ENCODE data around the gene CCDC50.

CCDC50 gene

DNA sequence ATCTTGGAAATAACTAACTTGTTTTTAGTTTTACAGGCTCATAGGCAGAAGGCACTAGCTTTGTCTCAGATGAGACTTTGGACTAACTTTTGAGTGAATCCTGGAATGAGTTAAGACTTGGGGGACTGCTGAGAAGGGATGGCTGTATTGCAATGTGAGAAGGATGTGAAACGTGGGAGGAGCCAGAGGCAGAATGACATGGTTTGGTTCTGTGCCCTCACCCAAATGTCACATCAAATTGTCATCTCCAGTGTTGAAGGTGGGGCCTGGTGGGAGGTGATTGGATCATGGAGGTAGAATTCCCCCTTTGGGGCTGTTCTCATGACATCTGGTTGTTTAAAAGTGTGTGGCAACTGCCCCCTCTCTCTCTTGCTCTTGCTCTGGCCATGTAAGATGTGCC is 28.8 kb upstream of the CCDC50 start:
- no peak overlapping the region for H3K4me3 ChIP-seq (ENCODE audit: low read length)
- 88% methylated on average over 1 of the region's 1 CpG for WGBS
- H3K9ac ChIP-seq (ENCODE audit: low read depth, low read length) = no peak overlapping the region
- peaks cover 6% of the 10 kb centered on the region; the same call in 1 of the 2 replicates for H3K4me1 ChIP-seq (ENCODE audit: insufficient read depth, low read length)
- no peaks in the 10 kb centered on the region for H3K36me3 ChIP-seq (ENCODE audit: insufficient read depth, low read length)
- H3K27ac ChIP-seq (ENCODE audit: low read depth, low read length) = no peak overlapping the region
- H3K27me3 ChIP-seq (ENCODE audit: insufficient read depth, low read length) = no peaks in the 10 kb centered on the region
- H3K9me3 ChIP-seq (ENCODE audit: insufficient read depth, low read depth, low read length) = no peaks in the 10 kb centered on the region

DNA sequence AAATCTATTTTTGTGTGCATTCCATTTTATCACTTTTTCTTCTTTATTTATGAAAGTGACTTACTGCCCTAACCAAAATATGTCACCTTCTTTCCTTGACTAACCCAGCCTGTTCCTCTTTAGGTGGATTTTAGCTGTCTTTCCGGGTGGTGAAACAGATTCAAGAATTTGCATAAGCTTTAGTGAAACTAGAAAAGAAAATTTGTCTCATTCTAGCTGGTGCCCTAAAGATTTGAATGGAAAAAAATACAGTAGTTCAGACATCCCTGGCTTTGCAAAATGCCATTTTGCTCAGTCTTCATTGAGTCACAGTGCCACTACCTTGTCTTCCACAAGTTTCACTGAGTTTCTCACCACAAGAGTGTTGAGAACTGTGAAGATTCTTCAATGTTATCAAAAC is 28.2 kb upstream of the CCDC50 start:
- 96% methylated on average over 1 of the region's 1 CpG for WGBS
- Histone ChIP-seq H3K27ac (ENCODE audit: low read depth, low read length) (no peak overlapping the region), H3K9me3 (ENCODE audit: insufficient read depth, low read depth, low read length) (no peaks in the 10 kb centered on the region), H3K4me3 (ENCODE audit: low read length) (no peak overlapping the region), H3K9ac (ENCODE audit: low read depth, low read length) (no peak overlapping the region), H3K36me3 (ENCODE audit: insufficient read depth, low read length) (no peaks in the 10 kb centered on the region), H3K4me1 (ENCODE audit: insufficient read depth, low read length) (peaks cover 6% of the 10 kb centered on the region; the same call in 1 of the 2 replicates), H3K27me3 (ENCODE audit: insufficient read depth, low read length) (no peaks in the 10 kb centered on the region)

DNA sequence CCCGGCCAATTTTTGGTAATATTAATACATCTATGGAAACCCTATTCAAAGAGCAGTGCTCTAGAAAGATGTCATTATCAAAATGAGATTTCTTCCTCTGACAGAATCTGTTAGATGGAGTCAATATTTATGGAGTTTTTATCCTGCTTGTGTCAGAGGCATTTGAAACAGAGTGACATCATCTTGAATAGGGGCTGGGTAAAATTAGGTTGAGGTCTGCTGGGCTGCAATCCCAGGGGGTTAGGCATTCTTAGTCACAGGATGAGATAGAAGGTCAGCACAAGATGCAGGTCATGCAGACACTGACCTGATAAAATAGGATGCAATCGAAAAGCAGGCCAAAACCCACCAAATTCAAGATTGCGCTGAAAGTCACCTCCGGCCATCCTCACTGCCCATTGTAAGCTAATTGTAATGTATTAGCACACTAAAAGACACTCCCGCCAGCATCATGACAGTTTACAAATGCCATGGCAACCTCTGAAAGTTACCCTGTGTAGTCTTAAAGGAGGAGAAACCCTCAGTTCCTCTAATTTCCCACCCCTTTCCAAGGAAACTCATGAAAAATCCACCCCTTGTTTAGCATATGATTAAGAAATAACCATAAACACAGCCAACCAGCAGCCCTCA is 27.3 kb upstream of the CCDC50 start:
- WGBS = 33% methylated on average over 4 of the region's 5 CpGs
- H3K4me1 ChIP-seq (ENCODE audit: insufficient read depth, low read length) = peaks cover 6% of the 10 kb centered on the region; the same call in 1 of the 2 replicates
- no peaks in the 10 kb centered on the region for H3K9me3 ChIP-seq (ENCODE audit: insufficient read depth, low read depth, low read length)
- H3K27ac ChIP-seq (ENCODE audit: low read depth, low read length) = no peak overlapping the region
- H3K36me3 ChIP-seq (ENCODE audit: insufficient read depth, low read length) = no peaks in the 10 kb centered on the region
- no peak overlapping the region for H3K9ac ChIP-seq (ENCODE audit: low read depth, low read length)
- no peaks in the 10 kb centered on the region for H3K27me3 ChIP-seq (ENCODE audit: insufficient read depth, low read length)
- H3K4me3 ChIP-seq (ENCODE audit: low read length) = no peak overlapping the region

DNA sequence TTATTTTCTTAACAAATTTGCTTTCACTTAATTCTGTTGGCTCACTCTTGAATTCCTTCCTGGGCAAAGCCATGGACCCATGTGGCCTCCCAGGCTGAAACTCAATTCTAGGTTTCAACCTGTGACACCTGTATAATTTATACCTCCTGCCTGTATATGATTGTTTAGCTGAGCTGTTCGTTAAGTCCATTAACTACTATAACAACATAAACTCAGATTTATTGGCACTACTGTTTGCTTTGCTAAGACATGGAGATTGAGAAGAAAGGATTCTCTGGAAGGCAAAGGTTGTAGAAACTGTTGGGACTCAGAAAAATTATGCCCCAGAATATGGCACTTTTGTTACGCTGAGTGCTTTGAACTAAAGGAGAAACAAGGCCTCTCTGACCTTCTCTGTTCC is 26.7 kb upstream of the CCDC50 start:
- 100% methylated on average over 1 of the region's 2 CpGs for WGBS
- Histone ChIP-seq H3K36me3 (ENCODE audit: insufficient read depth, low read length) (no peaks in the 10 kb centered on the region), H3K9me3 (ENCODE audit: insufficient read depth, low read depth, low read length) (no peaks in the 10 kb centered on the region), H3K27ac (ENCODE audit: low read depth, low read length) (no peak overlapping the region), H3K9ac (ENCODE audit: low read depth, low read length) (no peak overlapping the region), H3K27me3 (ENCODE audit: insufficient read depth, low read length) (no peaks in the 10 kb centered on the region), H3K4me3 (ENCODE audit: low read length) (no peak overlapping the region), H3K4me1 (ENCODE audit: insufficient read depth, low read length) (peaks cover 6% of the 10 kb centered on the region; the same call in 1 of the 2 replicates)

DNA sequence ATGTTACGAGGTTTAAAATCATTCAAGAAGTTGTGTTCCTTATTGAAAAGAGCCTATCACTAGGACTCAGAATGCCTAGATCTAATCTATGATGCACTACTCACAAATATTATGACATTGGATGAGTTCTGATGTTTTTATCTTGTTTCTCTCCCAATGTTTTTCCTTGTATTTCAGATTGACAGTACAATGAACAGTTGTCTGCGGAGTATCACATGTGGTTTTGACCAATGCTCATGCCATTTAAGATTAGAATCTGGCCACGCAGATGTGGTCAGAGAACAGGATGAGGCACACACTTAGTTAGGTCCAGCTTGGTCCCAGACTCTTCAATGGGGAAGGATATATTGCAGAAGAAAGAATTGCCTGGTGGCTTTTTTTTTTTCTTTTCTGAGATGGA is 25.6 kb upstream of the CCDC50 start:
- 96% methylated on average over 3 of the region's 3 CpGs for WGBS
- no peaks in the 10 kb centered on the region for H3K36me3 ChIP-seq (ENCODE audit: insufficient read depth, low read length)
- H3K9me3 ChIP-seq (ENCODE audit: insufficient read depth, low read depth, low read length) = no peaks in the 10 kb centered on the region
- no peak overlapping the region for H3K27ac ChIP-seq (ENCODE audit: low read depth, low read length)
- peaks cover 6% of the 10 kb centered on the region; the same call in 1 of the 2 replicates for H3K4me1 ChIP-seq (ENCODE audit: insufficient read depth, low read length)
- H3K4me3 ChIP-seq (ENCODE audit: low read length) = no peak overlapping the region
- H3K27me3 ChIP-seq (ENCODE audit: insufficient read depth, low read length) = no peaks in the 10 kb centered on the region
- no peak overlapping the region for H3K9ac ChIP-seq (ENCODE audit: low read depth, low read length)

DNA sequence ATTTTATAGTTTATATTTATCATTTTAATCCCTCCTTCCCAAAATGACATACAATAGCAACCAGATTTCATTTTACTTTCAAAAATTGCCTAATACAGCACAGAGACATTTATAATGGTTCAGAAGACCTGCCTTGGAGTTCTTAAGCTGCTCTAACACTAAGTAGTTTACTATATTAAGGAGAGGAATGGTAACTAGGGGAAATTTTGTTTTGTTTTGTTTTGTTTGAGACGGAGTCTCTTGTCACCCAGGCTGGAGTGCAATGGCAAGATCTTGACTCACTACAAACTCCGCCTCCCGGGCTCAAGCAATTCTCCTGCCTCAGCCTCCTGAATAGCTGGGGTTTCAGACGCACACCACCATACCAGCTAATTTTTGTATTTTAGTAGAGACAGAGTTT is 22.8 kb upstream of the CCDC50 start:
- Histone ChIP-seq H3K27ac (ENCODE audit: low read depth, low read length) (no peak overlapping the region), H3K4me1 (ENCODE audit: insufficient read depth, low read length) (peaks cover 6% of the 10 kb centered on the region; the same call in 1 of the 2 replicates), H3K9me3 (ENCODE audit: insufficient read depth, low read depth, low read length) (no peaks in the 10 kb centered on the region), H3K27me3 (ENCODE audit: insufficient read depth, low read length) (no peaks in the 10 kb centered on the region), H3K4me3 (ENCODE audit: low read length) (no peak overlapping the region), H3K36me3 (ENCODE audit: insufficient read depth, low read length) (no peaks in the 10 kb centered on the region), H3K9ac (ENCODE audit: low read depth, low read length) (no peak overlapping the region)
- 92% methylated on average over 4 of the region's 4 CpGs for WGBS

DNA sequence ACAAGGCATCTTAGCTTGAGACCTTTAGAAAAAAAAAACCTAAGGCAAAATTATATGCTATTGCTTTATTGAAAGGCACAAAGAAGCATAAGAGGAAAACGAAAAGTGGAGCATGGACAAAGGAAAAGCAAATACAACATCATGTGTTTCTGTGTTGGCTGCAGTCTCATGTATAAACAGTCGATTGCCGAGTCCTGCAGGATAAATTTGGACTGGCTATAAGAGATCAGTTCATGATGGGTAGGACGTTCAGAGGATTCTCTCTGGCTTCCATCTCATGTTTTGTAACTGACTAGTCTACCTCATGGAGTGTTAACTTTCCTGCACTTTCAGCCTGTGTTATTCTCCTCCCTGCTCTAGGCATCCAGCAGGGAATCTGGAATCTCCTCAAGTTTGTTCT is 21.9 kb upstream of the CCDC50 start:
- WGBS = 91% methylated on average over 4 of the region's 4 CpGs
- no peak overlapping the region for H3K4me3 ChIP-seq (ENCODE audit: low read length)
- no peak overlapping the region for H3K27ac ChIP-seq (ENCODE audit: low read depth, low read length)
- no peaks in the 10 kb centered on the region for H3K36me3 ChIP-seq (ENCODE audit: insufficient read depth, low read length)
- H3K9me3 ChIP-seq (ENCODE audit: insufficient read depth, low read depth, low read length) = no peaks in the 10 kb centered on the region
- no peaks in the 10 kb centered on the region for H3K27me3 ChIP-seq (ENCODE audit: insufficient read depth, low read length)
- H3K9ac ChIP-seq (ENCODE audit: low read depth, low read length) = no peak overlapping the region
- H3K4me1 ChIP-seq (ENCODE audit: insufficient read depth, low read length) = peaks cover 3% of the 10 kb centered on the region; the same call in 1 of the 2 replicates

DNA sequence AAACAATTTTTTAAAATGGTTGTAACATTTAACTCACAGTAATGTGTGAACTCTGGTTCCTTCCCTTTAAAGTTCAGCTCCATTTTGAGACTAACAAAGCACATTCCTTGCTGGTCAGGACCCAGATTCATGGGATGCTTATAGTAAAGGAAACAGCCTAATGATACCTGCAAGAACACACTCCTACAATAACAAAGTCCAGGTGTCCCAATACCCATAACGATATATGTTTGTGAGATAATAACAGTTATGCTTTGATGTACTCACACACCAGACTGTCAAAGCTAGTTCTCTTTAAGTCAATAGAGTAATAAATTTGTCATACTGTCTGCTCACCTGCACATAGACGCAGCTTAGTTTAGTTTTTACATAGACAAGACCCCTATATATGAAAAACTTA is 15.9 kb upstream of the CCDC50 start:
- H3K27ac ChIP-seq (ENCODE audit: low read depth, low read length) = no peak overlapping the region
- WGBS = no CpG with 5 or more reads among the region's 2 CpGs
- H3K27me3 ChIP-seq (ENCODE audit: insufficient read depth, low read length) = no peaks in the 10 kb centered on the region
- no peaks in the 10 kb centered on the region for H3K36me3 ChIP-seq (ENCODE audit: insufficient read depth, low read length)
- H3K4me1 ChIP-seq (ENCODE audit: insufficient read depth, low read length) = no peaks in the 10 kb centered on the region
- no peak overlapping the region for H3K4me3 ChIP-seq (ENCODE audit: low read length)
- no peaks in the 10 kb centered on the region for H3K9me3 ChIP-seq (ENCODE audit: insufficient read depth, low read depth, low read length)
- H3K9ac ChIP-seq (ENCODE audit: low read depth, low read length) = no peak overlapping the region

DNA sequence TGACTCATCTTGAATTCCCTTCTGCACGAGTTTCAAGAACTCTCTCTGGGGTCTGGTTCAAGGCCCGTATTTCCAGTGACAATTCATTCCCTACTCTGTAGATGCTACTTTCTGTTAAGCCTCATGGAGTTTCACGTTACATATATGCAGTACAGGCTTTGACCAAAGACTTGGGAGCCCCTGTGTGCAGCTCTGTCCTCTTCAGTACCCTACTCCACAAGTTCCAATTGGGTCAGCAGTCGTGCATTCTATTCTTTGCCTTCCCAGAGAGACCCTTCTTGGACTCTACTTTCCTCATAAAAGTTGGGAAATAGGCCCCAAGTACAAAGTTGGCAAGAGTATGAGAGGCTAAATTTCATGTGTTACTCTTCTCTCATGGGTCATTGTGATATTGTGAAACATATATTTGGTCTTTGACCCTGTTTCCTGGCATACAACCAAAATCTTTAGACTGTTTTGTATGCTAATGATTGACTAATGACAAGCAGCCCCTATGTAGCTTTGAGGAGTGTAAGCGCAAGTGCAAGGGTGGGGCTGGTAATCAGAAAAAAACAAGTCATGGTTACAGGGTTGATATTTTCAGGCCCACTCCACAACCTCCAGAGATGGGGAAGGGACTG is 15.0 kb upstream of the CCDC50 start:
- Histone ChIP-seq H3K27me3 (ENCODE audit: insufficient read depth, low read length) (no peaks in the 10 kb centered on the region), H3K9me3 (ENCODE audit: insufficient read depth, low read depth, low read length) (no peaks in the 10 kb centered on the region), H3K27ac (ENCODE audit: low read depth, low read length) (no peak overlapping the region), H3K4me1 (ENCODE audit: insufficient read depth, low read length) (no peaks in the 10 kb centered on the region), H3K9ac (ENCODE audit: low read depth, low read length) (no peak overlapping the region), H3K4me3 (ENCODE audit: low read length) (no peak overlapping the region), H3K36me3 (ENCODE audit: insufficient read depth, low read length) (no peaks in the 10 kb centered on the region)
- 87% methylated on average over 5 of the region's 5 CpGs for WGBS

DNA sequence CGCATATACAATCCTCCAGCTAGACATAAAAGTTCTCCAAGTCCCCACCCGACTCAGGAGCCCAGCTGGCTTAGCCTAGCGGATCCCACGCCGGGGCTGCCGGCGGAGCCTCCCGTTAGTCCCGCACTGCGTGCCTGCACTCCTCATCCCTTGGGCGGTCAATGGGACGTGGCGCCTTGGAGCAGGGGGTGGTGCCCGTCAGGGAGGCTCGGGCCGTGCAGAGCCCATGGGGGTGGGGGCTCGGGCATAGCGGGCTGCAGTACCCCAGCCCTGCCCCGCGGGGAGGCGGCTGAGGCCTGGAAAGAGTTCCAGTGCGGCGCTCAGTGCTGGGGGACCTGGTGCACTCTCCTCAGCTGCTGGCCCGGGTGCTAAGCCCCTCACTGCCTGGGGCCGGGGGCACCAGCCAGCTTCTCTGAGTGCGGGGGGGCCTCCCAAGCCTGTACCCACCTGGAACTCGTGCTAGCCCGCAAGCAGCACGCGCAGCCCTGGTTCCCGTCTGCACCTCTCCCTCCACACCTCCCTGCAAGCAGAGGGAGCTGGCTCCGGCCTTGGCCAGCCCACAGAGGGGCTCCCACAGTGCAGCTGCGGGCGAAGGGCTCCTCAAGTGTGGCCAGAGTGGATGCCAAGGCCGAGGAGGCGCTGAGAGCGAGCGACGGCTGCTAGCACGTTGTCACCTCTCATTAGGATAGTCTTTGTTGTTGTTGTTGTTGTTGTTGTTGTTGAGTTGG is 12.2 kb upstream of the CCDC50 start:
- Histone ChIP-seq H3K4me3 (ENCODE audit: low read length) (no peak overlapping the region), H3K27ac (ENCODE audit: low read depth, low read length) (no peak overlapping the region), H3K27me3 (ENCODE audit: insufficient read depth, low read length) (no peaks in the 10 kb centered on the region), H3K4me1 (ENCODE audit: insufficient read depth, low read length) (no peaks in the 10 kb centered on the region), H3K9ac (ENCODE audit: low read depth, low read length) (no peak overlapping the region), H3K9me3 (ENCODE audit: insufficient read depth, low read depth, low read length) (no peaks in the 10 kb centered on the region), H3K36me3 (ENCODE audit: insufficient read depth, low read length) (no peaks in the 10 kb centered on the region)
- WGBS = 95% methylated on average over 40 of the region's 40 CpGs

DNA sequence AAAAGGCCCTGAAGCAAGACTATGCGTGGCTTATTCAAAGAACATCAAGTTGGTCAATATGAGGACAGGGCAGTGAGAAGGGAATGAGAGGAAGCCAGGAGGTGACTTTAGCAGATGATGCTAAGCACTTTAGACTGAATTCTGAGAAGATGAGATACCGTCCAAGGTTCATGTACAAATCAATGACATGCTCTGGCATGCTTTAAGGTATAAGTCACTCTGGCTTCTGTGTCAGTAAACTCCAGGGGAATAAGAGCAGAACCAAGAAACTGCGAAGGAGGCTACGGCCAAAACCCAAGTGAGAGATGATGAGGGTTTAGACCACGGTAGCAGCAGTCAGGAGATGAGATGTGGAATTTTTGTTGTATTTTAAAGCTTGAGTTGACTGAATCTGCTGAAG is 8.9 kb upstream of the CCDC50 start:
- Histone ChIP-seq H3K4me1 (ENCODE audit: insufficient read depth, low read length) (no peaks in the 10 kb centered on the region), H3K36me3 (ENCODE audit: insufficient read depth, low read length) (no peaks in the 10 kb centered on the region), H3K9ac (ENCODE audit: low read depth, low read length) (no peak overlapping the region), H3K27ac (ENCODE audit: low read depth, low read length) (no peak overlapping the region), H3K27me3 (ENCODE audit: insufficient read depth, low read length) (no peaks in the 10 kb centered on the region), H3K4me3 (ENCODE audit: low read length) (no peak overlapping the region), H3K9me3 (ENCODE audit: insufficient read depth, low read depth, low read length) (no peaks in the 10 kb centered on the region)
- 84% methylated on average over 5 of the region's 5 CpGs for WGBS
